ENCODE measurements around the gene ACOXL. TPM values are rescaled to one million over a fixed set of nuclear protein-coding genes. Genes with fewer than 3 reads are reported as not detected.

ACOXL gene
- total RNA-seq, 4 donors from 2014 or later, result not detected

DNA sequence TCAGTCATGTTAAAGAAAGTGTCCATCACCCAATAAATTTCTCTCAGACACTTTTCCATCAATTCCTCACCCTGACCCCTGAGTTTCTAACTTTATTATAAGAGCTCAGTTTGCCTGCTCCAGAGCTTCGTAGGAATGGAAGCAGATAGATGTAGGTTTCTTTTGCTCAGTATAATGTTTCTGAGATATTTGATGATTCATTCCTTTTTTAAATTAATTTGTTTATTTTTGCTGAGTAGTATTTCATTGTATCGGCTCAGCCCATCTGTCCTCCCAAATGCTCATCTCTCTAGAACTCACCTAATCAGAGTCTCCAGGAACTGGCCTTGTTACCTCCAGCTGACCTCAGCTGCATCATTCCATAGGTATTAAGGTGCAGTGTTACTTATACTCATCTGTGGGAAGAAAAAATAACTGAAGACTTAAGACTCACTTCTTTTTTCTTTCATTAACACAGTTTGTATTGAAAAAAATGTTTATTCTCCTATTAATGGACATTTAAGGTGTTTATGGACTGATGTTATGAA is 376.4 kb downstream of the ACOXL start:
- DNase-seq, result no peak
- Histone ChIP-seq H3K4me1 (no peaks in the 10 kb centered on the region), H3K4me3 (no peak overlapping the region), H3K36me3 (no peaks in the 10 kb centered on the region), H3K27ac (no peak overlapping the region), H3K9me3 (no peaks in the 10 kb centered on the region), H3K27me3 (peaks cover 0 to 27% (median 0%) of the 10 kb centered on the region in 4 donors)
- intact Hi-C loops (cut with DNase I), result no loop called here
- WGBS, 2 donors, result 81 to 82% methylated on average over 2 of the region's 2 CpGs
- TF ChIP-seq POLR2A (IDR thresholded peaks at IDR 0.05) (no peak), CTCF (IDR thresholded peaks at IDR 0.05) (no peak)

GRCh38 chr2:111111101-111111755 is 378.9 kb downstream of the ACOXL start:
- intact Hi-C loops (cut with DNase I), result loop anchor here (10.0 kb wide), 2 partner anchors 296 to 594 kb away; no protein-coding TSS in a partner anchor
- no peak for DNase-seq
- Histone ChIP-seq H3K9me3 (no peaks in the 10 kb centered on the region), H3K27me3 (peaks cover 0 to 51% (median 0%) of the 10 kb centered on the region in 4 donors), H3K4me3 (no peak overlapping the region), H3K27ac (no peak overlapping the region), H3K36me3 (no peaks in the 10 kb centered on the region), H3K4me1 (no peaks in the 10 kb centered on the region)
- TF ChIP-seq CTCF (IDR thresholded peaks at IDR 0.05), result no peak
- TF ChIP-seq POLR2A (IDR thresholded peaks at IDR 0.05), result no peak
- WGBS, 2 donors, result 25 to 68% methylated on average over 4 of the region's 4 CpGs

DNA sequence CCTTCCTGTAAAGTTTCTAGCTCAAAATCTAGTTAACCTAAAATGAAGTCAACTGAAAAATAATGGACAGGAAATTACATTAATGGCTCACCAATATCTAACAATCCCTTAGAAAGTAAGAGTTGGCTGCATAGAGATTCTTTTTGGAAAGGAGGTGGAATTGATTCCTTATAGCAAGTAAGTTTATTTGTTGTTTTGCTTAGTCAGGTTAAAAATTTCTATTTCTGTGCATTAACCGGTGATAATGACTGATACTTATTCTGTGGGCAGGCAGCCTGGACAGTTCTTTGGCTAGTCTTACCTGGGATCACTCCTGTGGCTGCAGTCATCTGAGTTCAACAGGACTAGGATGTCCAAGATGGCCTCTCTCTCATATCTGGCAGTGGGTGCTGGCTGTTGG is 381.5 kb downstream of the ACOXL start:
- Histone ChIP-seq H3K36me3 (no peaks in the 10 kb centered on the region), H3K9me3 (no peaks in the 10 kb centered on the region), H3K4me3 (no peak overlapping the region), H3K27ac (no peak overlapping the region), H3K4me1 (peaks cover 20 to 23% (median 22%) of the 10 kb centered on the region in 3 donors), H3K27me3 (peaks cover 0 to 77% (median 0%) of the 10 kb centered on the region in 4 donors)
- TF ChIP-seq POLR2A (IDR thresholded peaks at IDR 0.05) (no peak), CTCF (IDR thresholded peaks at IDR 0.05) (no peak)
- WGBS, 2 donors, result 80 to 100% methylated on average over 1 of the region's 1 CpG
- no peak for DNase-seq
- intact Hi-C loops (cut with DNase I), result loop anchor here (10.0 kb wide), 2 partner anchors 299 to 591 kb away; no protein-coding TSS in a partner anchor

GRCh38 chr2:111116011-111116746 is 383.8 kb downstream of the ACOXL start:
- Histone ChIP-seq H3K27me3 (peaks cover 0 to 86% (median 0%) of the 10 kb centered on the region in 4 donors), H3K27ac (no peak overlapping the region), H3K4me1 (peaks cover 32 to 40% (median 33%) of the 10 kb centered on the region in 3 donors), H3K36me3 (no peaks in the 10 kb centered on the region), H3K4me3 (no peak overlapping the region), H3K9me3 (no peaks in the 10 kb centered on the region)
- no peak for DNase-seq
- 43 to 59% methylated on average over 7 of the region's 7 CpGs for WGBS, 2 donors
- intact Hi-C loops (cut with DNase I), result loop anchor here (10.0 kb wide), 2 partner anchors 301 to 589 kb away; no protein-coding TSS in a partner anchor
- TF ChIP-seq CTCF (IDR thresholded peaks at IDR 0.05) (no peak), POLR2A (IDR thresholded peaks at IDR 0.05) (no peak)

Data from esophagus squamous epithelium (tissue), 5 donors.